PFSK-1 (cell line): ENCODE results near the gene KRT222.

ENCODE experiments used
- FOXP2 ChIP-seq: optimal IDR thresholded peaks from 2 replicates; pipeline ENCODE3; 2011; ENCODE audit warnings: borderline replicate concordance, control low read depth, inconsistent platforms; ENCODE audit not compliant: insufficient read depth; ENCODE audit errors: extremely low read length, extremely low read depth
- POLR2AphosphoS5 ChIP-seq: IDR thresholded peaks from 2 replicates; pipeline ENCODE4 v1.6.1; 2012; ENCODE audit warnings: low read depth, mild to moderate bottlenecking, control low read depth, low read length, moderate library complexity
- SIN3A ChIP-seq: IDR thresholded peaks from 2 replicates; pipeline ENCODE4 v1.6.1; 2012; ENCODE audit warnings: mild to moderate bottlenecking, low read length, moderate library complexity, borderline replicate concordance; ENCODE audit not compliant: insufficient read depth
- TAF1 ChIP-seq: IDR thresholded peaks from 2 replicates; pipeline ENCODE4 v1.6.1; 2012; ENCODE audit warnings: low read length, control low read depth, borderline replicate concordance; ENCODE audit not compliant: insufficient read depth
- TF ChIP-seq, protein P1 (sequence below), 2 experiments: IDR thresholded peaks; 2 replicates each; pipeline versions ENCODE4 v1.6.1 to v1.8.0; 2011 to 2012; ENCODE audit warnings: low read depth in 2 of 2, low read length in 2 of 2, control low read depth in 1 of 2, inconsistent platforms in 1 of 2, mild to moderate bottlenecking in 1 of 2, moderate library complexity in 1 of 2; ENCODE audit not compliant: insufficient read depth in 1 of 2

DNA sequence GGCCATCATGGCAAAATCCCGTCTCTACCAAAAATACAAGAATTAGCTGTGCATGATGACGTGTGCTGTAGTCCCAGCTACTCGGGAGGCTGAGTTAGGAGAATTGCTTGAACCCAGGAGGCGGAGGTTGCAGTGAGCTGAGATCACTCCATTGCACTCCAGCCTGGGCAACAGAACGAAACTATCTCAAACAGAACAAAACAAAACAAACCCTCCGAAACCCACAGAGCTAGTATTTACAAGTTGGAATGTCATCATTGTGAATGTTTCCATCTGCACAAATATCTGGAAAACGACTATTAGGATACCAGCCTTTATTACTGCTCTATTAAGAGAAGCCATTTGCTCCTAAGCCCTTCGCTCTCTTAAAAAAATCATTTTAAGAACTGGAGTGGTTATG is 43.4 kb downstream of the KRT222 start:
- TF ChIP-seq FOXP2 (no peak), POLR2AphosphoS5 (no peak), SIN3A (no peak), TAF1 (no peak)
- TF ChIP-seq, protein P1, sequence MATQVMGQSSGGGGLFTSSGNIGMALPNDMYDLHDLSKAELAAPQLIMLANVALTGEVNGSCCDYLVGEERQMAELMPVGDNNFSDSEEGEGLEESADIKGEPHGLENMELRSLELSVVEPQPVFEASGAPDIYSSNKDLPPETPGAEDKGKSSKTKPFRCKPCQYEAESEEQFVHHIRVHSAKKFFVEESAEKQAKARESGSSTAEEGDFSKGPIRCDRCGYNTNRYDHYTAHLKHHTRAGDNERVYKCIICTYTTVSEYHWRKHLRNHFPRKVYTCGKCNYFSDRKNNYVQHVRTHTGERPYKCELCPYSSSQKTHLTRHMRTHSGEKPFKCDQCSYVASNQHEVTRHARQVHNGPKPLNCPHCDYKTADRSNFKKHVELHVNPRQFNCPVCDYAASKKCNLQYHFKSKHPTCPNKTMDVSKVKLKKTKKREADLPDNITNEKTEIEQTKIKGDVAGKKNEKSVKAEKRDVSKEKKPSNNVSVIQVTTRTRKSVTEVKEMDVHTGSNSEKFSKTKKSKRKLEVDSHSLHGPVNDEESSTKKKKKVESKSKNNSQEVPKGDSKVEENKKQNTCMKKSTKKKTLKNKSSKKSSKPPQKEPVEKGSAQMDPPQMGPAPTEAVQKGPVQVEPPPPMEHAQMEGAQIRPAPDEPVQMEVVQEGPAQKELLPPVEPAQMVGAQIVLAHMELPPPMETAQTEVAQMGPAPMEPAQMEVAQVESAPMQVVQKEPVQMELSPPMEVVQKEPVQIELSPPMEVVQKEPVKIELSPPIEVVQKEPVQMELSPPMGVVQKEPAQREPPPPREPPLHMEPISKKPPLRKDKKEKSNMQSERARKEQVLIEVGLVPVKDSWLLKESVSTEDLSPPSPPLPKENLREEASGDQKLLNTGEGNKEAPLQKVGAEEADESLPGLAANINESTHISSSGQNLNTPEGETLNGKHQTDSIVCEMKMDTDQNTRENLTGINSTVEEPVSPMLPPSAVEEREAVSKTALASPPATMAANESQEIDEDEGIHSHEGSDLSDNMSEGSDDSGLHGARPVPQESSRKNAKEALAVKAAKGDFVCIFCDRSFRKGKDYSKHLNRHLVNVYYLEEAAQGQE (IDR thresholded peaks at IDR 0.05; ENCODE audit: insufficient read depth in 1 of 2, low read depth in 2 of 2, low read length in 2 of 2) = no peak
